Stimulated activated effector memory CD8-positive, alpha-beta T cell treated with anti-CD3 and anti-CD28 coated beads, Interleukin-12 subunit alpha, Interleukin-12 subunit beta, amount 100 ng/mL, for 72 hours (primary cell): ENCODE results near the gene PHF1.
A peak's percentile ranks its signal among the peaks of the same experiment; 100 is the strongest.
"Not testable (repeated sequence)": the region's sequence is repeated elsewhere in the genome, so short reads cannot be mapped to it uniquely, and the experiment has no call there.

Experiments used
- ATAC-seq: fragments of 150-1000 bp; cut with Tn5 transposase; 2 replicates; pipeline ENCODE4 v1.10.0; 2021
- DNase-seq, 2 donors: peaks; one replicate each; pipeline ENCODE4 v3.0.0; 2021 to 2022; ENCODE audit warnings: low spot score in 2 of 2
- H3K27ac Mint-ChIP-seq: one replicate; pipeline ENCODE4 v1.8.0; 2022; ENCODE audit warnings: mild to moderate bottlenecking, mixed read lengths
- H3K36me3 Mint-ChIP-seq: one replicate; pipeline ENCODE4 v1.8.0; 2022; ENCODE audit warnings: mild to moderate bottlenecking, mixed read lengths
- H3K4me1 Mint-ChIP-seq: one replicate; pipeline ENCODE4 v1.8.0; 2022; ENCODE audit warnings: mixed read lengths
- H3K4me3 Mint-ChIP-seq: one replicate; pipeline ENCODE4 v1.8.0; 2022; ENCODE audit warnings: mild to moderate bottlenecking, mixed read lengths
- H3K9me3 Mint-ChIP-seq: one replicate; pipeline ENCODE4 v1.8.0; 2022; ENCODE audit warnings: mixed read lengths

The PHF1 gene

DNA sequence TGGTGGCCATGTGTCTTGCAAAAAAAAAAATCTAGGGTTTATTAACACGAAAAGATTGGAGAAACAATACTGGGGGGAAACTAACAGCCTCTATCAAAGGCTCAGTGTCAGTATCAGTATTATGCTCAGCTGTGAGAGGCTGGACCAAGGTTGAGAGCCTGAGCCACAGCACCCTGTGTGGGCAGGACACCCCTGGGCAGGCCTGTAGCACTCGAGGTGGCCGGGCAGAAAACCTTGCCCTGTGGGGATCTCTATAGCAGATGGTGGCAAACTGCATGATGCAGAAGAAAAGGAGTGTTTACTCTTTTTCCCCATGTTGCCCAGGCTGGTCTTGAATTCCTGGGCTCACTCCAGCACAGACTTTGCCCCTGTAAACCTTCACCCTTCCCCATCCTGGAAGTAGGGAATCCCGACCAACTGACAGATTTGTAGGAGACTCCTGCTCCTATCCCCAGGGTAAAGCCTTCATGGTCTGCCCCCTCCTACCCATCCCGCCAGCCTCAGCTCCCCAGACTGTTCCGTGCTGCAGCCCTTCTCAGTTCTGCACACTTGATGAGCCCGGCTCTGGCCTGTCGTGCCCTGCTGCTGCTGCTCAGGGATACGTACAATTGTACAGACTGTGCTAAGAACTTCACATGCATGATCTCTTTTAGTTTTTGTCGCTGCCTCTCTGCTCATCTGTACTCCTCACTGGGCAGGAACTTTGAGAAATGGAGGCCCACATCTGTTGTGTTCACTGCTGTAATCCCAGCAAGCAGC is 27.2 kb upstream of the PHF1 start:
- no peak overlapping the region for H3K4me3 Mint-ChIP-seq

DNA sequence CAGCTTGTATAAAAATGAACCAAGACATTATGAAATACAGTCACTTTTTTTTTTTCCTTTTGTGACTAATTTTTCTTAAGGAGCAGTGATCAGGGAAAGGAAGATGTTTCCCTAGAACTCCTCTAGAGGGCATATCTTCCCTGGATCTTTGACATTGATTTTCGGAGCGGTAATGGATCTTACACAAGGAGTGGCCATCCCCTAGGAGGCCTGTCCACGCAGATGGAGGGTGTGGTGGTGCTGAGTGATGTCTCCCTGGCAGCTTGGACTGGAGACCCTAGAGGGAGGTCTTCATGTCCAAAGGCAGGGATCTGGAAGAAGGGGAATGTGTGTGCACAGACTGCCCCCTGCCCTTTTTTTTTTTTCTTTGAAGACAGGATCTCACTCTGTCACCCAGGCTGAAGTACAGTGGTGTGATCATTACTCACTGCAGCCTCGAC is 26.2 kb upstream of the PHF1 start:
- no peak for DNase-seq
- Mint-ChIP-seq H3K27ac (no peak overlapping the region), H3K36me3 (peaks cover 5% of the 10 kb centered on the region), H3K4me3 (no peak overlapping the region), H3K9me3 (no peaks in the 10 kb centered on the region), H3K4me1 (no peaks in the 10 kb centered on the region)
- ATAC-seq, result no peak

More for the DNA sequence above, 27.2 kb upstream of the PHF1 start:
- H3K9me3 Mint-ChIP-seq, result no peaks in the 10 kb centered on the region
- no peak for DNase-seq
- H3K27ac Mint-ChIP-seq, result peak overlapping the region; percentile 65
- H3K36me3 Mint-ChIP-seq, result peaks cover 5% of the 10 kb centered on the region
- H3K4me1 Mint-ChIP-seq, result no peaks in the 10 kb centered on the region
- ATAC-seq, result no peak

DNA sequence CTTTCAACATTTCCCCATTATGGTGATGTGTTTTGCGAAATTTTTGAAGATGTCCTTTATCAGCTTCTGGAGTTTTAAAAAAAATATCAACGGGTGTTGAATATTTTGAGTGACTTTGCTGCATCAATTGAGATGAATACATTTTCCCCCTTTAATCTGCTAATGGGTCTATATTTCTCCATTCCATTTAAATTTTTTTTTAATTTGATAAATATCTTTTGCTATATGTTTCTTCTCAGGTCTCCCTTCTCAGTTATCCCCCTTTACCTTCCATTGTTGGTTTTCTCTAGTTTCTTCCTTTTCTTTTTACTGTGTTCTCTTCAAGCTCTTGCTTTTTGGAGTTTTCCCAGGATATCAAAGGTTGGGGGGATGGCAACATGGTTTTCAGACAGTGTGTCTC is 20.6 kb upstream of the PHF1 start:
- ATAC-seq, result no peak
- H3K9me3 Mint-ChIP-seq, result no peaks in the 10 kb centered on the region
- no peak overlapping the region for H3K4me3 Mint-ChIP-seq
- H3K27ac Mint-ChIP-seq, result peak overlapping the region; percentile 94
- no peak for DNase-seq
- peaks cover 42% of the 10 kb centered on the region for H3K36me3 Mint-ChIP-seq
- H3K4me1 Mint-ChIP-seq, result peaks cover 42% of the 10 kb centered on the region

DNA sequence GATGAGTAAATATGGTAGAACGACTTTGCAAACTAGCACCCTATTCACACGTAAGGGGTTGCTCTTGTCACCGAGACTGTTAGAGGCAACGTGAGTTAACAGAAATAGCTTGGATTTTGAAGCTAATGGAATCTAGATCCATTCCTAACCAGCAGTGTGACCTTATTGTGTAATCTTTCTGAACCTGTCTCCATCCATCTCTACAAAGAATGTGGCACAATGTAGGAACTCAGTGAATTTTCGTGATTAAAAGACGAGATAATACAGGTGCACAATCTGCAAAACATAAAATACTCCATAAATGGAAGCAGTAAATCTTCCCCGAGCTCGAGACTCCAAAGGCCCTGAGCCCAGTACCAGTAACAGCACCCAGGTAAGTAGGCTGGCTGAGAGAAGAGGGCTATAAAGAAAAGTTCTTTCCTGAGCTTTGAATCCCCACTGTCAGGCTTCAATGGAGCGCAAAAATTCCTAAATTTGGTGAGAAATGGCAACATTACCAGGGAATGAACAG is 20.0 kb upstream of the PHF1 start:
- Mint-ChIP-seq H3K36me3 (peaks cover 49% of the 10 kb centered on the region), H3K9me3 (no peaks in the 10 kb centered on the region), H3K27ac (peak overlapping the region; percentile 94), H3K4me3 (peak overlapping the region; percentile 86), H3K4me1 (peaks cover 44% of the 10 kb centered on the region)
- DNase-seq (no peak), ATAC-seq (peak; percentile 1)

DNA sequence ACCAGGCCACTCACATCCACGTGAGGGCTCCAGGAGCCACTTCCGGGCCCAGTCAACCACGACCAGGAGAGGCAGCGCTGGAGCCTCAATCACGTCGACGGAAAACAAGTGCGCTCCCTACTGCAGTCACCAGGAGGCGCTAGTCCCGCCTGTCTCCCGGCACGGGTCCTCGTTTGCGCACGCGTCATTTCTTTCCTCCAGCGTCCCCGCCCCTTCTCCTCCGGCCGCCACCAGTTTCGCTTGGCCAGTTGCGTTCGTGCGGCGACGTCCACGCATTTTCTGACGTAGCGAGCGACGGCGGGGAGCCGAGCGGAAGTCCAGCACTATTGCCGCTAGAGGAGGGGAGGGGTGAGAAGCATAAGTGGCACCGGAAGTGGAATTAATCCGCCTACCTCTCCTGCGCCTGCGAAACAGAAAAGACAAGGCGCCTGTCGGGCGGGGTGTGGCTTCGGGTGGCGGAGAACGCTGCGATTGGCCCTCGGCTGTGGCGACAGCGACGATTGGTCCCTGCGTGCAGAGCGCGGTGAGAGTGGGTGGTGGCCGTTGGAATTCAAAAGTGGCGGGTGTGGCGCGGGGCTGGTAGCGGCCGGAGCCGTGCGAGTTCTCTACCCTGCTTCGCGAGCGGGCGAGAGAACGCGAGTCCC is 19.4 kb upstream of the PHF1 start, which contains the start of gene KIFC1:
KIFC1 (plus strand) TSS at position 546 of the 644 bp plus-strand sequence. CDS start 163 bp downstream, outside the sequence.
- Mint-ChIP-seq H3K27ac (peak within 1 kb of the TSS; percentile 94), H3K9me3 (no peaks in the 10 kb centered on the region), H3K4me1 (peaks cover 44% of the 10 kb centered on the region)

DNA sequence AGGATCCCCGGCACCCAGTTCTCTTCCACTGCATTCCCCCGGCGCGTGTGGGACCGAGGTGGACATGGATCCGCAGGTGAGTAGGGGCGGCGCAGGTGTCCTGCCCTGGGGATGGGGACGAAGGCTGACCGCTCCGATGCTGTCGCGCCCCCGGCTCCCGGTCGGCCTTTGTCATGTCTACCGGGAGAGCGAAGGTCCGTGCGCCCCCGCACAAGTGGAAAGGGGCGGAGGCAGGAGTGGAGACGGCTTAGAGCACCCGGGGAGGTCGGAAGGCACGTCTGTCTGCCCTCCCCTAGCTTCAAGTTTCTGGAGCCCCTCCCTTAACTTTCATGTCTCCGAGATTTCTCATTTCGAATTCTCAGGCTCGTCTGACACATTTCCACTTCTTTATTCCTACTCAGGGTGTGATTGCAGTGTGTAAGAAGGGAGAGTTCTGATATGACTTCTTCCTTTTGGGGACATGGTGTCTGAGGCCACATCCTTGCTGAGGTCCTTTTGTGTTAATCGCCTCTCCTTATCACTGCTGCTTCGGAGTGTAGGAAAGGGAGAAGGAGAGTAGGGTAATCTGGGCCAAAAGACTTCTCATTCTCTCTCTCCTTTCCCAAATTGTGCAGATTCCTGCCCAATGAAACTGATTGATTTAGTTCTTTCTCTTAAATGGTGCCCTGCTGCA is 18.8 kb upstream of the PHF1 start:
- H3K9me3 Mint-ChIP-seq, result no peaks in the 10 kb centered on the region
- peak overlapping the region; percentile 86 for H3K4me3 Mint-ChIP-seq
- peaks cover 44% of the 10 kb centered on the region for H3K4me1 Mint-ChIP-seq
- peak overlapping the region; percentile 94 for H3K27ac Mint-ChIP-seq
- DNase-seq (no peak), ATAC-seq (peak; percentile 57)
- H3K36me3 Mint-ChIP-seq, result peaks cover 61% of the 10 kb centered on the region

More for the DNA sequence above, 19.4 kb upstream of the PHF1 start, which contains the start of gene KIFC1:
- H3K4me3 Mint-ChIP-seq, result peak within 1 kb of the TSS; percentile 86
- DNase-seq (peak; percentile 99 to 100), ATAC-seq (peak; percentile 94)
- peaks cover 55% of the 10 kb centered on the region for H3K36me3 Mint-ChIP-seq

DNA sequence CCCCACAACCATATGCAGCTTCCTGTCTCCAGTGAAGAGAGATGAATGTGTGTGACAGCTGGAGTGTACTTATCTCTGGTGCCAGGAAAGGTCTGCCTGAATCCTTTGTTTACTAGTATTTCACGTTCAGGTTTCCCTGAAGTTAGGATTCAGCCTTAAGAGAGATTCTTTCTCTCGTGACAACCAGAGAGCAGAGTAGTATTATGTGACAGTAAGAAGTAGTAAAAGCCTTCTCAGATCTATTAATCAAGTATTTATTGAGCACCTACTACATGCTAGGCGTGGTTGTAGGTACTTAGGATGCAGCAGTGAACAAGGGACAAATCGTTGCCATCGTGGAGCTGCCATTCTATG is 18.2 kb upstream of the PHF1 start:
- Mint-ChIP-seq H3K27ac (peak overlapping the region; percentile 94), H3K4me3 (peak overlapping the region; percentile 86), H3K36me3 (peaks cover 66% of the 10 kb centered on the region), H3K4me1 (peaks cover 45% of the 10 kb centered on the region), H3K9me3 (no peaks in the 10 kb centered on the region)
- DNase-seq, result no peak
- no peak for ATAC-seq

DNA sequence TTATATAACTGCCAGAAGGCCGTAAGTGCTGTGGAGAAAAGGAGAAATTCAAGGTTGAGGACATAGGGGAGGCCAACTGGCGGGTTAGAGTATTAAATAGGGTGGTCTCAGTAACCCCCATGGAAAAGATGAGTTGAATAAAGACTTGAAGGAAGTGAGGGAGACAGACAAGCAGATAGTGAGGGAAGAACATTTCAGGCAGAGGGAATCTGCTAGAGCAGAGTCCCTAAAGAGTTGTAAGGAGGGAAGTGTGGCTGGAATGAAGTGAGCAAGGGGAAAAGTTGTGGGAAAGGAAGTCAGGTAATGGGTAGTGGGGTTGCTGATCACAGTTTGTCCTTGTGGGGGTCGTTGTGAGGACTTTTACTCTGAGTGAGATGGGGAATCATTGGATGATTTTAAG is 17.8 kb upstream of the PHF1 start:
- no peak for ATAC-seq
- Mint-ChIP-seq H3K27ac (peak overlapping the region; percentile 94), H3K4me1 (peaks cover 49% of the 10 kb centered on the region), H3K36me3 (peaks cover 70% of the 10 kb centered on the region), H3K9me3 (no peaks in the 10 kb centered on the region), H3K4me3 (peak overlapping the region; percentile 86)
- DNase-seq, result no peak

DNA sequence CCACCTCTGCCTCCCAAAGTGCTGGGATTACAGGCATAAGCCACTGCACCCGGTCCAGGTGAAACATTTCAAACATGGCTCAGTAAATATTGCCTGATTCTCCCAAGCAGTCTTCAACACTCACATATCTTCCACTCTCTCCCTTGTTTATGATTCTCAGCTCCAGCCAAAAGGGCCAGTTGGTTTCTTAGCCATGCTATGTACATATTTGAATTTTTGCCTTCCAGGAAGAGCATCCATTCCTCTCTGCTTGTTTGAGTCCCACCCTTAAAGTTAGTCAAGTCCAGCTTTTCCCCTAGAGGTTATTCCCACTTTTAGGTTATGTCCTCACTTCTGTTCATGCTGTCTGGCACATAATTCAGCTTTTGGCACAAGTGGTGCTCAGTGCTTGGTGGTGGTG is 13.3 kb upstream of the PHF1 start:
- Mint-ChIP-seq H3K9me3 (no peaks in the 10 kb centered on the region), H3K27ac (peak overlapping the region; percentile 64), H3K4me1 (peaks cover 32% of the 10 kb centered on the region), H3K36me3 (peaks cover 100% of the 10 kb centered on the region), H3K4me3 (no peak overlapping the region)
- ATAC-seq (no peak), DNase-seq (no peak)

DNA sequence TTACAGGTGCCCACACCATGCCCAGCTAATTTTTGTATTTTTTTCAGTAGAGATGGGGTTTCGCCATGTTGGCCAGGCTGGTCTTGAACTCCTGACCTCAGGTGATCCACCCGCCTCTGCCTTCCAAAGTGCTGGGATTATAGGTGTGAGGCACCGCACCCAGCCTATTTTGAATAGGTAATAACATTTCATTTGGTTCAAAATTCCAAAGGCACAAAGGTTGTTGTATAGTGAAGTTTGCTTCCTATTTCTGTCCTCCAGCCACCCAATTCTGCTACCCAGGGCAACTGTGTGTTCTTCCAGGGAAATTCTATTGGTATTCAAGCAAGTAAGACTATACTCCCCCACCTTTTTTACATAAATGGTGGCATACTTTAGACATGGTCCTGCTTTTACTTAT is 12.2 kb upstream of the PHF1 start:
- H3K9me3 Mint-ChIP-seq, ATAC-seq, DNase-seq, H3K27ac Mint-ChIP-seq, H3K4me3 Mint-ChIP-seq: not testable (repeated sequence)
- Mint-ChIP-seq H3K36me3 (peaks cover 100% of the 10 kb centered on the region), H3K4me1 (peaks cover 23% of the 10 kb centered on the region)

DNA sequence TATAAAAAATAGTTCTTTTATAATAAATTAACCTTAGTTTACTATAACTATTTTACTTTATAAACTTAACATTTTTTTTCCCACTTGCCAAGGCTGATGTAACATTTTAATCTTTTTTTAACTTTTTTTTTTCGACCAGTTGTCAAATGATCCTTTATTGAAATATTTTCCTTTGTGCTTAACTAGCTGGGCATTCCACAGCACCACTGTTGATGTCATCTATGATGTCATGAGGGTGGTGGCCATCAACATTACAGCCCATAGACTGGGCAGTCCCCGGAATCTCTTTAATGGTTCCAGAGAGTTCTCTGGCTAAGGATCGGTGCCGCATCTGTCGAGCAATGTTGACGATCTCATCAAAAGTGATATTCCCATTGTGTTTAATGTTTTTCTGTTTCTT is 10.9 kb upstream of the PHF1 start:
- peaks cover 99% of the 10 kb centered on the region for H3K36me3 Mint-ChIP-seq
- not testable (repeated sequence) for H3K4me3 Mint-ChIP-seq, ATAC-seq, DNase-seq, H3K9me3 Mint-ChIP-seq, H3K27ac Mint-ChIP-seq
- H3K4me1 Mint-ChIP-seq, result peaks cover 12% of the 10 kb centered on the region

DNA sequence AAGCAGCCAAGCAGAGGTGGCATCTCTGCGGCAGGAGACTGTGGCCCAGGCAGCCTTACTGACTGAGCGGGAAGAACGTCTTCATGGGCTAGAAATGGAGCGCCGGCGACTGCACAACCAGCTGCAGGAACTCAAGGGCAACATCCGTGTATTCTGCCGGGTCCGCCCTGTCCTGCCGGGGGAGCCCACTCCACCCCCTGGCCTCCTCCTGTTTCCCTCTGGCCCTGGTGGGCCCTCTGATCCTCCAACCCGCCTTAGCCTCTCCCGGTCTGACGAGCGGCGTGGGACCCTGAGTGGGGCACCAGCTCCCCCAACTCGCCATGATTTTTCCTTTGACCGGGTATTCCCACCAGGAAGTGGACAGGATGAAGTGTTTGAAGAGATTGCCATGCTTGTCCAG is 5.9 kb upstream of the PHF1 start:
- Mint-ChIP-seq H3K9me3 (no peaks in the 10 kb centered on the region), H3K4me1 (peaks cover 24% of the 10 kb centered on the region), H3K4me3 (no peak overlapping the region), H3K36me3 (peaks cover 98% of the 10 kb centered on the region), H3K27ac (no peak overlapping the region)
- DNase-seq (no peak), ATAC-seq (no peak)

DNA sequence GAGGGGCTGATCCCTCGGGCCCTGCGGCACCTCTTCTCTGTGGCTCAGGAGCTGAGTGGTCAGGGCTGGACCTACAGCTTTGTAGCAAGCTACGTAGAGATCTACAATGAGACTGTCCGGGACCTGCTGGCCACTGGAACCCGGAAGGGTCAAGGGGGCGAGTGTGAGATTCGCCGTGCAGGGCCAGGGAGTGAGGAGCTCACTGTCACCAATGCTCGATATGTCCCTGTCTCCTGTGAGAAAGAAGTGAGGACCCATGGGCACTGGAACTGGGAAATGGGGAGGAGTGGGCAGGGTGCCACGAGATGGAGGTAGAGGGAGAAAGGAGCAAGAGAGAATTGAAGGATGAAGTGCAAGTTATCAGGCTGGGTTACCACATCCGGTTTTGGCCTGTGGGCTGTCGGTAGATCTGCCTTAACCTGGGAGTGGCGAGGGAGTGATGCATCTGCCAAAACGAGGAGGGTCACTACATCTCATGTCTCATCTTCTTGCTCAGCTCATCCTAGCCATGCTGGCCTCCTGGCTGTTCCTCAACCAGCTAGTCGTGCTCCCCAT is 5.4 kb upstream of the PHF1 start:
- peak overlapping the region; percentile 70 for H3K27ac Mint-ChIP-seq
- no peaks in the 10 kb centered on the region for H3K9me3 Mint-ChIP-seq
- no peak for DNase-seq

DNA sequence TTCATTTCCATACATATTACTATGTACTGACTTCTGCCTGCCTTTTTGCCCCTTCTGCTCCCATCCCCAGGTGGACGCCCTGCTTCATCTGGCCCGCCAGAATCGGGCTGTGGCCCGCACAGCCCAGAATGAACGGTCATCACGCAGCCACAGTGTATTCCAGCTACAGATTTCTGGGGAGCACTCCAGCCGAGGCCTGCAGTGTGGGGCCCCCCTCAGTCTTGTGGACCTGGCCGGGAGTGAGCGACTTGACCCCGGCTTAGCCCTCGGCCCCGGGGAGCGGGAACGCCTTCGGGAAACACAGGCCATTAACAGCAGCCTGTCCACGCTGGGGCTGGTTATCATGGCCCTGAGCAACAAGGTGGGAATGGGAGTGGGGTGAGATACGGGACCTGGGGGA is 4.7 kb upstream of the PHF1 start:
- H3K9me3 Mint-ChIP-seq, result no peaks in the 10 kb centered on the region
- ATAC-seq (no peak), DNase-seq (no peak)
- peak overlapping the region; percentile 70 for H3K27ac Mint-ChIP-seq
- peaks cover 95% of the 10 kb centered on the region for H3K36me3 Mint-ChIP-seq
- H3K4me1 Mint-ChIP-seq, result peaks cover 26% of the 10 kb centered on the region
- H3K4me3 Mint-ChIP-seq, result no peak overlapping the region

More for the DNA sequence above, 5.4 kb upstream of the PHF1 start:
- ATAC-seq, result no peak
- peak overlapping the region; percentile 9 for H3K4me3 Mint-ChIP-seq
- H3K4me1 Mint-ChIP-seq, result peaks cover 26% of the 10 kb centered on the region
- peaks cover 96% of the 10 kb centered on the region for H3K36me3 Mint-ChIP-seq

DNA sequence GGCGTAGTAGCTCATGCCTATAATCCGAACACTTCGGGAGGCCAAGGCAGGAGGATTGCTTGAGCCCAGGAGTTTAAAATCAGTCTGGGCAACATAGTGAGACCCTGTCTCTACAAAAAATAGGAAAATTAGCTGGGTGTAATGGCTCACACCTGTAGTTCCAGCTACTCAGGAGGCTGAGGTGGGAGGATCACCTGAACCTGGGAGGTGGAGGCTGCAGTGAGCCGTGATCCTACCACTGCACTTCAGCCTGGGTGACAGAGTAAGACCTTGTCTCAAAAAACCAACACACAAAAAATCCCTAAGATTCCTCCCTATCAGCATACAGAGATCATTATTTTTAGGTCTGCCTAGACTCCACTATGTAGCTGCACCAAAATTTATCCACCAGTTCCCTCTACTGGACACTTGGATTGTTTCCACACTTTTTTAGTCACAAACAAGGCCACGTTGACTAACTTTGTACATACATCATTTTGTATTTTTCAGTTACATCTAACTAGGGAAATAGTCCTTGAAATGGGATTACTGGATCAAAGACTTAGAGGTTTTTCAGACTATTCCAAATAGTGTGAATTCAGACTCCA is 3.6 kb upstream of the PHF1 start:
- H3K4me1 Mint-ChIP-seq, result peaks cover 35% of the 10 kb centered on the region
- H3K36me3 Mint-ChIP-seq, result peaks cover 92% of the 10 kb centered on the region
- H3K9me3 Mint-ChIP-seq, result no peaks in the 10 kb centered on the region
- DNase-seq (no peak), ATAC-seq (no peak)
- no peak overlapping the region for H3K4me3 Mint-ChIP-seq
- no peak overlapping the region for H3K27ac Mint-ChIP-seq
